RWPE1 (cell line): ENCODE data around the gene DPP7.

Source experiments
- CTCF ChIA-PET: fragments of 350-600 bp; sonication (Branson Sonifier 250); formaldehyde crosslinking; extraction: SDS; loops from one replicate; lab custom pipeline; 2021; lab: Yijun Ruan, JAX
- POLR2A ChIA-PET: fragments of 400-600 bp; formaldehyde crosslinking; extraction: SDS; loops from one replicate; lab custom pipeline; 2020; ENCODE audit warnings: antibody characterized with exemption; ENCODE audit not compliant: low non-redundant PET; lab: Yijun Ruan, JAX
- DNase-seq: peaks from one replicate; pipeline ENCODE4 v3.0.0; 2012; ENCODE audit warnings: low spot score
- H3K27ac ChIP-seq: fragments of 450-650 bp; 2 replicates; pipeline ENCODE4 v1.5.1; 2017
- CTCF ChIP-seq: fragments of 450-650 bp; conservative IDR thresholded peaks from 2 replicates; pipeline ENCODE4 v1.5.1; 2017; ENCODE audit warnings: low read depth, mild to moderate bottlenecking

Gene DPP7

GRCh38 chr9:137107982-137108381 lies 6.6 kb downstream of the DPP7 start:
- DNase-seq, result no peak
- TF ChIP-seq CTCF, result no peak
- POLR2A ChIA-PET, result interaction anchor here (1.2 kb wide), 1 partner anchor 22 kb away, joined by 3 read pairs; no protein-coding TSS in a partner anchor
- CTCF ChIA-PET, result interaction anchor here (0.8 to 1.2 kb wide), 4 partner anchors 38 to 129 kb away, joined by 3 to 6 read pairs (median 4); partner anchors contain the start of gene NPDC1
- H3K27ac ChIP-seq, result no peak overlapping the region; the same call in 1 of the 2 replicates

GRCh38 chr9:137107312-137107921 lies 7.1 kb downstream of the DPP7 start:
- peak overlapping the region; percentile 8; the same call in 1 of the 2 replicates for H3K27ac ChIP-seq
- no peak for TF ChIP-seq CTCF
- CTCF ChIA-PET, result interaction anchor here (0.6 to 1.3 kb wide), 6 partner anchors 38 to 196 kb away, joined by 3 to 6 read pairs (median 4); partner anchors contain the start of gene NPDC1
- POLR2A ChIA-PET, result interaction anchor here (1.2 kb wide), 1 partner anchor 22 kb away, joined by 3 read pairs; no protein-coding TSS in a partner anchor
- no peak for DNase-seq

GRCh38 chr9:137106662-137107250 lies 7.8 kb downstream of the DPP7 start:
- H3K27ac ChIP-seq, result peak overlapping the region; percentile 8; the same call in 1 of the 2 replicates
- CTCF ChIA-PET, result interaction anchor here (0.5 to 1.3 kb wide), 3 partner anchors 43 to 197 kb away, joined by 3 read pairs; no protein-coding TSS in a partner anchor

GRCh38 chr9:137105814-137106661 lies 8.5 kb downstream of the DPP7 start:
- POLR2A ChIA-PET, result no interaction called here
- peak overlapping the region; percentile 8 for H3K27ac ChIP-seq
- TF ChIP-seq CTCF, result no peak
- CTCF ChIA-PET, result interaction anchor here (0.5 to 1.3 kb wide), 3 partner anchors 42 to 131 kb away, joined by 3 read pairs; no protein-coding TSS in a partner anchor
- DNase-seq, result no peak

More at GRCh38 chr9:137106662-137107250, 7.8 kb downstream of the DPP7 start:
- DNase-seq, result no peak
- POLR2A ChIA-PET, result no interaction called here
- TF ChIP-seq CTCF, result no peak

- CTCF ChIA-PET, result interaction anchor here (0.6 kb wide), 2 partner anchors 133 to 357 kb away, joined by 4 read pairs; no protein-coding TSS in a partner anchor
- DNase-seq, result no peak
- no peak for TF ChIP-seq CTCF
- POLR2A ChIA-PET, result no interaction called here
- H3K27ac ChIP-seq, result no peak overlapping the region
Measured at GRCh38 chr9:137103206-137103999, 11.1 kb downstream of the DPP7 start.
